Measurements from ENCODE around the gene RAD51B. TPM values are rescaled to one million over a fixed set of nuclear protein-coding genes. Genes with fewer than 3 reads are reported as not detected.

Gene RAD51B
- total and polyA plus RNA-seq, 4 donors = 2.8 to 39.6 (median 13.3) TPM; not detected in 1

DNA sequence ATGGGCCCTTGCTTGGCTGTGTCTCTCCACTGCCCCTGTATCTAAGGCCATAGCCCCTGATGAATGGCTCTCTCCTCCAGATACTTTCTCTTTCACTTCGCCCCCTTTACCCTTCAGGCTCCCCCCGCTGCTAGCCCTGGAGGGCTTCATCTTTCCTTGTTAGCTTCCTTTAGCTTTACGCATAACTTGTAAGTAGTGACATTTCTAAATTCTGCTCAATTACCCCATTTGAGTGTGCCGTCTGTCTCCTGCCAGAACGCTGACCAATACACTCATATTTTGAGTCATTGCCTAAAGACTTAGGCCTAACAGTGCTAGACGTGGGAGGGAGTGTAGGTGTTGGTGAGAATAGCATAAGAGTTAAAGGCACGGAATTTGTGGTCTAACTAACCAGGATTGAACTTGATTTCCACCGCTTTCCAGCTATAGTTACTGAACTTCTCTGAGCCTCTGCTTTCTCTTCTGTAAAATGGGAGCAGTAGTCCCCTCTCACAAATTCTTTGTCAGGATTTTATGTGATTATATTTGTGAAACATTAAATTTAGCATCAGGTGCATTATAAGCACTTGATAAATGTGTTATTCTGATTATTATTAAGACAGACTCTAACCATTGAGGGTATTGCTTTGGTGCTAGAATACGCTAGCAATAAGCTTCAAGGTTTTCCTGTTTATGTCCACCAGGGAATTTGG, 844.0 kb downstream of the RAD51B start:
- Histone ChIP-seq H3K27me3 (ENCODE audit: control insufficient read depth in 1 of 2, insufficient read depth in 2 of 2, low read length in 1 of 2) (no peaks in the 10 kb centered on the region), H3K36me3 (ENCODE audit: control insufficient read depth in 1 of 2, insufficient read depth in 2 of 2, low read length in 1 of 2) (no peaks in the 10 kb centered on the region), H3K9me3 (ENCODE audit: control insufficient read depth, low read length) (no peaks in the 10 kb centered on the region), H3K4me1 (ENCODE audit: control insufficient read depth in 1 of 2, insufficient read depth in 2 of 2, low read length in 2 of 2) (peaks cover 5 to 9% of the 10 kb centered on the region in 2 donors), H3K4me3 (ENCODE audit: low read length in 2 of 2) (no peak overlapping the region), H3K27ac (ENCODE audit: low read depth in 1 of 2, low read length in 2 of 2) (no peak overlapping the region)
- ATAC-seq (ENCODE audit: low FRiP score) = no peak
- intact Hi-C loops (cut with DNase I) = no loop called here
- 94 to 96% methylated on average over 9 of the region's 9 CpGs for WGBS, 2 donors
- no peak for DNase-seq

DNA sequence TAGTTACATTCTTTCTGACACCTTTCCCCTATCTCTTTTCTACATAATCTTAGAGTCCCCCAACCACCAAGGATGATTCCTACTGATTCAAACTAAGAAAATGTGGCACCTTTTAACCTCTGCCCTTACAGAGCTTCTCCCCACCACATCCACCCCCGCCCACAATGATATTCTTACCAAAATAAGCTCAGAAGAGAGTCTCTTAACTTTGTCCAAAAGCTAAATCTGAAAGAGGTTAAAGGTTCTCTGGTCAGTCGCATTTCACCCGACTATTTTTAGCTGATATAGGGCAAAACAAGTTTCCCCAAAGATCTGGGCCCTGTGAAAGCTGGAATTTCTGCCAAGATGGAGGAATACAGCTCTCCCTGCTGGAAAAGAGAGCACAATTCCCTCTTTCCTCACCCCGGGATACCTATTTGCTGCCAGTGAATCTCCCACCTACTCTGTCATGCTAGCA, 844.7 kb downstream of the RAD51B start:
- H3K27ac ChIP-seq (ENCODE audit: low read depth in 1 of 2, low read length in 2 of 2) = no peak overlapping the region
- intact Hi-C loops (cut with DNase I) = no loop called here
- WGBS, 2 donors = 37 to 39% methylated on average over 4 of the region's 4 CpGs
- H3K9me3 ChIP-seq (ENCODE audit: control insufficient read depth, low read length) = no peaks in the 10 kb centered on the region
- peaks cover 5 to 9% of the 10 kb centered on the region in 2 donors for H3K4me1 ChIP-seq (ENCODE audit: control insufficient read depth in 1 of 2, insufficient read depth in 2 of 2, low read length in 2 of 2)
- no peak overlapping the region for H3K4me3 ChIP-seq (ENCODE audit: low read length in 2 of 2)
- no peaks in the 10 kb centered on the region for H3K27me3 ChIP-seq (ENCODE audit: control insufficient read depth in 1 of 2, insufficient read depth in 2 of 2, low read length in 1 of 2)
- H3K36me3 ChIP-seq (ENCODE audit: control insufficient read depth in 1 of 2, insufficient read depth in 2 of 2, low read length in 1 of 2) = no peaks in the 10 kb centered on the region
- DNase-seq (no peak), ATAC-seq (ENCODE audit: low FRiP score) (no peak)

DNA sequence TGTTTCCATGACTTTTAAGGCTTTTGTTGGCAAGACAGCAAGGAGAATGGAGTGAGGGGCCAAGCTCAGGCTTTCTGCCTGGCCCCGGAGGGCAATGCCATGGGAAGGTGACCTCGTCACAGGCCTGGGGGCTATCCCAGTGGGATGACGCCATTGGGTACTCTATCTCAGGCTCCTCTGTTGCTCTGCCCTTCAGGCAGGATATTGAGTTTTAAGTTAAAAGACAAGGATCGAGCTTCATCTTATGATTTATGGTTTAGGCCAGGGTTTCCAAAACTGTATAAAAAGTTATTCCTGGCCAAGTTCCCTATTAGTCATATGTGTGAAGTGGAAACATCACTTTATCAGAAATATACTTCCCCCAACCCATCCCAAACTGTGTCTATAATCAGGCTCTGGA, 845.6 kb downstream of the RAD51B start:
- Histone ChIP-seq H3K9me3 (ENCODE audit: control insufficient read depth, low read length) (no peaks in the 10 kb centered on the region), H3K27ac (ENCODE audit: low read depth in 1 of 2, low read length in 2 of 2) (no peak overlapping the region), H3K4me1 (ENCODE audit: control insufficient read depth in 1 of 2, insufficient read depth in 2 of 2, low read length in 2 of 2) (peaks cover 5 to 9% of the 10 kb centered on the region in 2 donors), H3K4me3 (ENCODE audit: low read length in 2 of 2) (no peak overlapping the region), H3K27me3 (ENCODE audit: control insufficient read depth in 1 of 2, insufficient read depth in 2 of 2, low read length in 1 of 2) (no peaks in the 10 kb centered on the region), H3K36me3 (ENCODE audit: control insufficient read depth in 1 of 2, insufficient read depth in 2 of 2, low read length in 1 of 2) (no peaks in the 10 kb centered on the region)
- DNase-seq = no peak
- intact Hi-C loops (cut with DNase I) = loop anchor here in 1 of 2 donors (5.0 kb wide), 1 partner anchor 122 kb away; no protein-coding TSS in a partner anchor
- WGBS, 2 donors = 21 to 27% methylated on average over 4 of the region's 4 CpGs
- no peak for ATAC-seq (ENCODE audit: low FRiP score)

DNA sequence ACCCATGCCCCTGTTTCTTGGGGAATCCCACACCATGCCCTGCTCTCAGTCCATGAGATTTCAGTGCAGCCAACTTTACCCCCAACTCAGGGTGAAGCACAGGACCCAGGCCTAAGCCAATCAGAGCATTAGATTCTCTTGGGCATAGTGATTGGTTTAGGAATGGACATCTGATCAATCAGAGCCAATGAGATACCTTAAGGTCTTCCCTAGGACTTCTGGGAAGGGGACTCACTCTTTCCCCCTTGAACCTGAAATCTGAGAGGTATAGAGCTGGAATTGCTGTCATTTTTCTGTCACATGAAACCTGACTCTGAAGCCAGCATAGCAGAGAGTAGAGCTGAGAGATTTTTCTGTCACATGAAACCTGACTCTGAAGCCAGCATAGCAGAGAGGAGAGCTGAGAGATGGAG, 846.2 kb downstream of the RAD51B start:
- DNase-seq (no peak), ATAC-seq (ENCODE audit: low FRiP score) (no peak)
- Histone ChIP-seq H3K27ac (ENCODE audit: low read depth in 1 of 2, low read length in 2 of 2) (no peak overlapping the region), H3K4me1 (ENCODE audit: control insufficient read depth in 1 of 2, insufficient read depth in 2 of 2, low read length in 2 of 2) (peaks cover 5 to 9% of the 10 kb centered on the region in 2 donors), H3K4me3 (ENCODE audit: low read length in 2 of 2) (no peak overlapping the region), H3K36me3 (ENCODE audit: control insufficient read depth in 1 of 2, insufficient read depth in 2 of 2, low read length in 1 of 2) (no peaks in the 10 kb centered on the region), H3K9me3 (ENCODE audit: control insufficient read depth, low read length) (no peaks in the 10 kb centered on the region), H3K27me3 (ENCODE audit: control insufficient read depth in 1 of 2, insufficient read depth in 2 of 2, low read length in 1 of 2) (no peaks in the 10 kb centered on the region)
- intact Hi-C loops (cut with DNase I) = loop anchor here in 1 of 2 donors (5.0 kb wide), 1 partner anchor 122 kb away; no protein-coding TSS in a partner anchor

DNA sequence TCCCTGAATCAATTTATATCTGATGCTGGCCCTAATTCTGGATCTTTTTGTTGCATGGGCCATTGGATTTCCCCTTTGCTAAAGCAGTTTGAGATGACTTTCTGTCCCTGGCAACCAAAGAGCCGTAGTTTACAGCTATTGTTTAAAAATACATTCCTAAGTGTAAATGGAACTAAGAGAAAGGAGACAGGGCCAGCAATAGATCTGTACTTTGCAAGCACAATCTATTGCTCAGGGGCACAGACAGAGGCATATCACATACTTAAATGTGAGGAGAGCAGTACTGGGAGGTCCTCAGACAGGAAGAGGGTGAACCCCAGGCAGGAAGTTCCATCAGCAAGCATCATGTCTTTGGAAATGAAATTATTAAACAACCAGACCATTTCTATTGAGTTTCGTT, 846.7 kb downstream of the RAD51B start:
- Histone ChIP-seq H3K4me1 (ENCODE audit: control insufficient read depth in 1 of 2, insufficient read depth in 2 of 2, low read length in 2 of 2) (peaks cover 5 to 9% of the 10 kb centered on the region in 2 donors), H3K4me3 (ENCODE audit: low read length in 2 of 2) (no peak overlapping the region), H3K36me3 (ENCODE audit: control insufficient read depth in 1 of 2, insufficient read depth in 2 of 2, low read length in 1 of 2) (no peaks in the 10 kb centered on the region), H3K27ac (ENCODE audit: low read depth in 1 of 2, low read length in 2 of 2) (no peak overlapping the region), H3K9me3 (ENCODE audit: control insufficient read depth, low read length) (no peaks in the 10 kb centered on the region), H3K27me3 (ENCODE audit: control insufficient read depth in 1 of 2, insufficient read depth in 2 of 2, low read length in 1 of 2) (no peaks in the 10 kb centered on the region)
- ATAC-seq (ENCODE audit: low FRiP score) (no peak), DNase-seq (no peak)
- intact Hi-C loops (cut with DNase I) = loop anchor here in 1 of 2 donors (5.0 kb wide), 1 partner anchor 121 kb away; no protein-coding TSS in a partner anchor
- WGBS, 2 donors = 27 to 33% methylated on average over 2 of the region's 2 CpGs

DNA sequence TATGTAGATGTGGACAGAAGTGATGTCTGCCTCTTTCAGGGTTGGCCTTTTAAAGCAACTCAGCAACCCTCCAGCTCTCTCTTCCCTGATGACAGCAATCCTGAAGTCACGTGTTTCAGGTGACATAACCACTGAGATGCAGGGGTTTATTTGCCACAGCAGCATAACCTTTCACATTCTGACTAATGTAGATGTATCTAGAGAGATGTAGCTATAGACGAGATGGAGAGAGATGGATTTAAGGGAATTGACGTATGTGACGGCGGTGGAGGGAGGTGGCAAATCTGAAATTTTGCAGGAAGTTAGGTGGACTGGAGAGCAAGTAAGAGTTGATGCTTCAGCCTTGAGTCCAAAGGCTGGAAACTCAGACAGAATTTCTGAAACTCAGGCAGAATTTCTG, 847.3 kb downstream of the RAD51B start:
- intact Hi-C loops (cut with DNase I) = loop anchor here in 1 of 2 donors (5.0 kb wide), 1 partner anchor 120 kb away; no protein-coding TSS in a partner anchor
- DNase-seq (no peak), ATAC-seq (ENCODE audit: low FRiP score) (no peak)
- H3K27ac ChIP-seq (ENCODE audit: low read depth in 1 of 2, low read length in 2 of 2) = no peak overlapping the region
- WGBS, 2 donors = 90 to 92% methylated on average over 5 of the region's 5 CpGs
- no peaks in the 10 kb centered on the region for H3K36me3 ChIP-seq (ENCODE audit: control insufficient read depth in 1 of 2, insufficient read depth in 2 of 2, low read length in 1 of 2)
- H3K9me3 ChIP-seq (ENCODE audit: control insufficient read depth, low read length) = no peaks in the 10 kb centered on the region
- peaks cover 5 to 9% of the 10 kb centered on the region in 2 donors for H3K4me1 ChIP-seq (ENCODE audit: control insufficient read depth in 1 of 2, insufficient read depth in 2 of 2, low read length in 2 of 2)
- no peak overlapping the region for H3K4me3 ChIP-seq (ENCODE audit: low read length in 2 of 2)
- H3K27me3 ChIP-seq (ENCODE audit: control insufficient read depth in 1 of 2, insufficient read depth in 2 of 2, low read length in 1 of 2) = no peaks in the 10 kb centered on the region

DNA sequence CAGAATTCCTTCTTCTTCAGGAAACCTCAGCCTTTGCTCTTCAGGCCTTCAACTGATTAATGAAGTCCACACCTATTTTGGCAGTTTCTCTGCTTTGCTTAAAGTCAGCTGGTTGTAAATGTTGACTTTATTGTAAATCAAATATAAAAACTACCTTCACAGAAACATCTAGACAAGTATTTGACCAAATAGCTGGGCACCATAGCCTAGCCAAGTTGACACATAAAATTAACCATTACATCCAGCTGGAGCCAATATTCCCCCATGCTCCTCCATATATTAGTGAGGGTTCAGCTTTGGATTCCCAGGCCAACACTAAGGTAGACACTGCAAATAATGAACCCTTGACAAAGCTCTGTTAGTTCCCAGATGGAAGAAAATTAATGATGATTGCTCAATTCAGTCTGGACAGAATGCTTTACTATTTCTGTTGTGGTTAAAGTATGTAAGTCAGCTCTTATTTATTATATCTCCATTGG, 847.8 kb downstream of the RAD51B start:
- no peaks in the 10 kb centered on the region for H3K27me3 ChIP-seq (ENCODE audit: control insufficient read depth in 1 of 2, insufficient read depth in 2 of 2, low read length in 1 of 2)
- H3K27ac ChIP-seq (ENCODE audit: low read depth in 1 of 2, low read length in 2 of 2) = no peak overlapping the region
- DNase-seq (no peak), ATAC-seq (ENCODE audit: low FRiP score) (no peak)
- no peaks in the 10 kb centered on the region for H3K36me3 ChIP-seq (ENCODE audit: control insufficient read depth in 1 of 2, insufficient read depth in 2 of 2, low read length in 1 of 2)
- no peak overlapping the region for H3K4me3 ChIP-seq (ENCODE audit: low read length in 2 of 2)
- H3K4me1 ChIP-seq (ENCODE audit: control insufficient read depth in 1 of 2, insufficient read depth in 2 of 2, low read length in 2 of 2) = peaks cover 5 to 9% of the 10 kb centered on the region in 2 donors
- no peaks in the 10 kb centered on the region for H3K9me3 ChIP-seq (ENCODE audit: control insufficient read depth, low read length)
- intact Hi-C loops (cut with DNase I) = loop anchor here in 1 of 2 donors (5.0 kb wide), 1 partner anchor 120 kb away; no protein-coding TSS in a partner anchor

DNA sequence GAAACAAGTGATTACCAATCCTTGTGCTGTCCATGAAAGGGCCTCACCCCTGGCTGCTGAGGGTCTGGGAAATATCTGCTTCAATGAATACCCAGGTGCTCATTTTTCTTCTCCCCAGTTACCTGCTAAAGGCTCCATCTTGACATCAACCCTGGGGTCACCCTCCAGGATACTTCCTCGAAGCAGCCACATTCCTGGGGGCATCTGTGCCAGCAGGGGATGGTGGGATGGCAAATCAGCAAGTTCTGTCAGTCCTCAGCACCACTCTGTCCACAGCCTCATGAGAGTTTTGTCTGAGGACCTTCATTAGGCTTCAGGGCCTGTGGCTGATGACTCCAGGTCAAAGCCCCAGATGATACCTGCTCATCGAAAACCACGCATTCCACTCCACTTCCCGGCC, 848.4 kb downstream of the RAD51B start:
- WGBS, 2 donors = 97 to 98% methylated on average over 4 of the region's 4 CpGs
- H3K36me3 ChIP-seq (ENCODE audit: control insufficient read depth in 1 of 2, insufficient read depth in 2 of 2, low read length in 1 of 2) = no peaks in the 10 kb centered on the region
- ATAC-seq (ENCODE audit: low FRiP score) (no peak), DNase-seq (no peak)
- no peaks in the 10 kb centered on the region for H3K27me3 ChIP-seq (ENCODE audit: control insufficient read depth in 1 of 2, insufficient read depth in 2 of 2, low read length in 1 of 2)
- H3K9me3 ChIP-seq (ENCODE audit: control insufficient read depth, low read length) = no peaks in the 10 kb centered on the region
- H3K4me1 ChIP-seq (ENCODE audit: control insufficient read depth in 1 of 2, insufficient read depth in 2 of 2, low read length in 2 of 2) = peaks cover 5 to 9% of the 10 kb centered on the region in 2 donors
- intact Hi-C loops (cut with DNase I) = loop anchor here in 1 of 2 donors (5.0 kb wide), 1 partner anchor 119 kb away; no protein-coding TSS in a partner anchor
- no peak overlapping the region for H3K27ac ChIP-seq (ENCODE audit: low read depth in 1 of 2, low read length in 2 of 2)
- H3K4me3 ChIP-seq (ENCODE audit: low read length in 2 of 2) = no peak overlapping the region

DNA sequence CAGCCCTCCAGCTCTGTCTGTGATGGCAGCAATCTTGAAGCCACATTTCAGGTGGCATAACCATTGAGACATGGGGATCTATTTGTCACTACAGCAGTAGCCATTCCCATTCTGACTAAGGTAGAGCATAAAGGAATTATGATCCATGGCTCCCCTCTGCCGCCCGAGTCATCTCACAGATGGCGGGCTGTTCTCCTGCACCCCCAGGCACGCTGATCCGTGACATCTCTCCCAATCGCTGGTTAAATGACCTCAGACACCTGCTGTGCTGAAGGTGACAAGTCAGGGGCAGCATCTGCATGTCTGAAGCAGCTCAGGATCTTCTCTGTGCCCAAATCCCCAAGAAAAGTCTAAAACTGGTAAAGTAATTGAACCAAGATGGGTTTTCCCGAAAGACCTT, 849.0 kb downstream of the RAD51B start:
- ATAC-seq (ENCODE audit: low FRiP score) = no peak
- no peak for DNase-seq
- H3K4me1 ChIP-seq (ENCODE audit: control insufficient read depth in 1 of 2, insufficient read depth in 2 of 2, low read length in 2 of 2) = peaks cover 5 to 9% of the 10 kb centered on the region in 2 donors

More for the DNA sequence above, 849.0 kb downstream of the RAD51B start:
- intact Hi-C loops (cut with DNase I) = loop anchor here in 1 of 2 donors (5.0 kb wide), 1 partner anchor 119 kb away; no protein-coding TSS in a partner anchor
- Histone ChIP-seq H3K27me3 (ENCODE audit: control insufficient read depth in 1 of 2, insufficient read depth in 2 of 2, low read length in 1 of 2) (no peaks in the 10 kb centered on the region), H3K4me3 (ENCODE audit: low read length in 2 of 2) (no peak overlapping the region), H3K9me3 (ENCODE audit: control insufficient read depth, low read length) (no peaks in the 10 kb centered on the region), H3K27ac (ENCODE audit: low read depth in 1 of 2, low read length in 2 of 2) (no peak overlapping the region), H3K36me3 (ENCODE audit: control insufficient read depth in 1 of 2, insufficient read depth in 2 of 2, low read length in 1 of 2) (no peaks in the 10 kb centered on the region)
- 84 to 88% methylated on average over 7 of the region's 7 CpGs for WGBS, 2 donors

Measured in aorta (tissue), 5 donors.